GM13976 (cell line): ENCODE measurements around the gene TGM1.

Experiments
- DNase-seq: peaks from one replicate; pipeline ENCODE4 v3.0.0; 2012; ENCODE audit warnings: low spot score
- in situ Hi-C: fragments of 300-500 bp; cut with MboI; formaldehyde crosslinking; loops from one replicate; pipeline ENCODE4 v1.12.0; 2022; ENCODE audit warnings: low sequenced_read_pairs, mixed read lengths, inconsistent platforms; ENCODE audit not compliant: unreplicated experiment
- TF ChIP-seq, protein P1 (sequence below): IDR thresholded peaks from 2 replicates; pipeline ENCODE4 v1.5.1; 2012; ENCODE audit warnings: borderline replicate concordance, mild to moderate bottlenecking; ENCODE audit not compliant: insufficient read depth; ENCODE audit errors: extremely low read depth, missing control alignments, control extremely low read depth

The TGM1 gene

DNA sequence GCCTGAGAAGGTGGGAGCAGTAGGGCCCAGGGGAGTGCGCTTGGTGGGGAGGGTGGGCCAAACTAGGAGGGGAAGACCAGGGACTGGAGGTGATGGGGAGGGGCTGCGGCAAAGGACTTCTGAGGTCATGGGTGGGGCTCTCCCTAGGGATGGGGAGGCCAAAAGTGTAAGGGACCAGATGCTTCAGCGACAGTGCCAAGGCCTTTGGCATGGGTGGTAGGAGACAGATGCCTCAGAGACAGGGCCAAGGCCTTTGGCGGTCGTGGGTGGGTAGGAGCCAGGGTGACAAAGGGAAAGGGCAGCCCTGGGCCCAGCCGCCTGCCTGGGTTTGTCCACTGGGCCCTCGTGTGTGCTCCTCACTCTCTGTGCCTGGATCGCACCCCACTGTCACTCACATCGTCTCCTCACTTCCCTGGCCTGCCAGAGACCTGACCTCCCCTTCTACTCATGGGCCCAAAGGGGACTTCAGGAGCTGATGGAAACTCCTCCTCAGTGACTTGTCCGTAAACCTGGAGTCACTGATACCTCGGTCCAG lies 21.6 kb upstream of the TGM1 start:
- TF ChIP-seq, protein P1, sequence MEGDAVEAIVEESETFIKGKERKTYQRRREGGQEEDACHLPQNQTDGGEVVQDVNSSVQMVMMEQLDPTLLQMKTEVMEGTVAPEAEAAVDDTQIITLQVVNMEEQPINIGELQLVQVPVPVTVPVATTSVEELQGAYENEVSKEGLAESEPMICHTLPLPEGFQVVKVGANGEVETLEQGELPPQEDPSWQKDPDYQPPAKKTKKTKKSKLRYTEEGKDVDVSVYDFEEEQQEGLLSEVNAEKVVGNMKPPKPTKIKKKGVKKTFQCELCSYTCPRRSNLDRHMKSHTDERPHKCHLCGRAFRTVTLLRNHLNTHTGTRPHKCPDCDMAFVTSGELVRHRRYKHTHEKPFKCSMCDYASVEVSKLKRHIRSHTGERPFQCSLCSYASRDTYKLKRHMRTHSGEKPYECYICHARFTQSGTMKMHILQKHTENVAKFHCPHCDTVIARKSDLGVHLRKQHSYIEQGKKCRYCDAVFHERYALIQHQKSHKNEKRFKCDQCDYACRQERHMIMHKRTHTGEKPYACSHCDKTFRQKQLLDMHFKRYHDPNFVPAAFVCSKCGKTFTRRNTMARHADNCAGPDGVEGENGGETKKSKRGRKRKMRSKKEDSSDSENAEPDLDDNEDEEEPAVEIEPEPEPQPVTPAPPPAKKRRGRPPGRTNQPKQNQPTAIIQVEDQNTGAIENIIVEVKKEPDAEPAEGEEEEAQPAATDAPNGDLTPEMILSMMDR, result no peak
- DNase-seq, result no peak
- in situ Hi-C loops, result loop anchor here (5.0 kb wide), 1 partner anchor 37 kb away; no protein-coding TSS in a partner anchor

DNA sequence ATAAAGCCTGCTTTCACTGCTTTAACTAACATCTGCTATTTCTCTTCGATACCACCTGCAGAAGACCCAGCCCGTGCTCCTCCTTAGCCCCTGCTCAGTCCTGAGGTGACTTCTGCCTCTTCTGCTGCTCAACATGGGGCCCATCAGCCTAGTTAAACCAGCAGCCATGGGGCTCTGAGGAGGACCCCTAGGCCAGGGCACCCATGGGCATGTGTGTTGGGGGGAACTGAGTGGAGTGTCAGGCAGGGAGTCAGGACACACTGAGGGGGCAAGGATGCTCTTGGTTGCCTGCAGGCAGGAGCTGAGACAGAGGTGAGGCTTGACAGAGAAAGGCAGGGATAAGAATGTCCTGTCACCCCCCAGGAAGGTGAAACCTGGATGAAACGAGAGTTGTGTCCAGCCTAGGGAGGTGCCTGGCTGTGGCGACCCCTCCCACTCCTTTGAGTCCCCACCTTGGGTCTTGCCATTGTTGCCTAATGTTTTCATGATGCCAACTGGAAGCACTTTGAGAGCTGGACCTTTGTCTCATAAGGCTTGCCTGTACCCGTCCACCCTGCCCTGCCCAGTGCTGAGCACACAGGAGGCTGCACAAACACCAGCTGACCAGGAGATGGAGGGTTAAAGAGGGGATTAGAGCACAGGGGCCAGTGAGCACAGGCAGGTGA lies 21.0 kb upstream of the TGM1 start:
- TF ChIP-seq, protein P1, result no peak
- DNase-seq, result no peak
- in situ Hi-C loops, result no loop called here

DNA sequence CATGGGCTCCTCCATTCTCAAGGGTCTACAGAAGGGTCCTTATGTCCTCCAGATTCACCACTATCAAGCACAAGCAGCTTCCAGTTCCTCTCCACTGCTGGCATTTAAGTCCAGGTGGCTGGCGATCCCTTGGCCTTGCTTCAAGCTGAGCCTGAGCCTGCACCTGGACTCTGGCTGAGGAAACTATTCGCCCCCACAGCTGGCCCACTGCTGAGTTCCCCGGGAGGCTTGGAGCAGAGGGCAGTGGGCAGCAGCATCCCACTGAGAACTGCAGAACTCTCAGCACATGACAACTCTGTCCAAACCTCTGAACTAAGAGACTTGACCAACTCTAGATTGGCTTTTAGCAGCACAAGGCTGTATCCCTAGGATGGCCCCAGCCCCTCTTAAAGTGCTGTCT lies 19.8 kb upstream of the TGM1 start:
- in situ Hi-C loops, result no loop called here
- TF ChIP-seq, protein P1, result no peak
- no peak for DNase-seq

DNA sequence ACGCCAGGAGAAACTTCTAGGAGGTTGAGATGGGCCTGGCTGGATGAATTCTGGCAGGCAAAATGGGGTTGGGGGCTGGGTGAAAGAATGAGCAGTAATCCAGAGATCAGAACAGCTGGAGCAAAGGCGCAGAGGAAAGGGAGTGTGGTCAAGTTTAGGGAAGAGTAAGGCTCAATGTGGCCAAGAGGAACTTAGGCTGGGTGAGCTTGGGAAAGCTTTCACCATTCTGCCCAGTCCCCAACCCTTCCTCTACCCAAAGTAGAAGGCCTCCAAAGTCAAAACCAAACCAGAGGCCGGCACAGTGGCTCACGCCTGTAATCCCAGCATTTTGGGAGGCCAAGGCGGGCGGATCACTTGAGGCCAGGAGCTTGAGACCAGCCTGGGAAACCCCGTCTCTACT lies 18.7 kb upstream of the TGM1 start:
- no peak for DNase-seq
- in situ Hi-C loops, result no loop called here
- TF ChIP-seq, protein P1, result no peak

DNA sequence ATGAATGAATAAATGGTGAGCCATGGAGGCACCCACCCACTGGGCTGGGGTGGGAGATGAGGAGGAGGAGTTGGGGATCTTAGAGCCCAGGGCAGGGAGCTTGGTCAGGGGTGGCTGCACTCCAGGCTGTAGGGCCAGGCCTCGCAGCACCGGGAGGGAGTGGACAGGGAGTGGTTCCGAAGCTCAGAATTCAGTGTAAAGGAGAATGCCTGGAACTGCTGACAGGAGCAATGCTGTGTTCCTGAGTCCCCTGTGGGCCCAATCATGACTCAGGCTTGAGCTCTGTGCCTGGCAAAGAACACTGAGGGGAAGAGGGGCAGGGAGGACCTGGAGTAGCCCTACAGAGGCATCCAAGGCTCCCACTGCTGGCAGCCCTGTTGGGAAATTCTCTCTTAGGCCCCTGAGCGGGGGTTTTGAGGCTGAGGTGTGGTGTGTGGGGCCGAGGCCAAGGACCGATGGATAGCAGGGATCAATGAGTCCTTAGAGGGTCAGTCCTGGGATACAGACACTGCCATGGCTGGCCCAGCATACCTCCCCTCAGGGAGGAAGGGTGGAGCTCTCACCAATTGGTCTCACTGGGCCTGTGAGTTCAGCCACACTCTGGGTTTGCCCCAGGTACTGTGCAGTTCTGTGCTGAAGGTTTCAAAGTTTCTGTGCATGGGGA lies 18.0 kb upstream of the TGM1 start:
- in situ Hi-C loops, result no loop called here
- no peak for DNase-seq

DNA sequence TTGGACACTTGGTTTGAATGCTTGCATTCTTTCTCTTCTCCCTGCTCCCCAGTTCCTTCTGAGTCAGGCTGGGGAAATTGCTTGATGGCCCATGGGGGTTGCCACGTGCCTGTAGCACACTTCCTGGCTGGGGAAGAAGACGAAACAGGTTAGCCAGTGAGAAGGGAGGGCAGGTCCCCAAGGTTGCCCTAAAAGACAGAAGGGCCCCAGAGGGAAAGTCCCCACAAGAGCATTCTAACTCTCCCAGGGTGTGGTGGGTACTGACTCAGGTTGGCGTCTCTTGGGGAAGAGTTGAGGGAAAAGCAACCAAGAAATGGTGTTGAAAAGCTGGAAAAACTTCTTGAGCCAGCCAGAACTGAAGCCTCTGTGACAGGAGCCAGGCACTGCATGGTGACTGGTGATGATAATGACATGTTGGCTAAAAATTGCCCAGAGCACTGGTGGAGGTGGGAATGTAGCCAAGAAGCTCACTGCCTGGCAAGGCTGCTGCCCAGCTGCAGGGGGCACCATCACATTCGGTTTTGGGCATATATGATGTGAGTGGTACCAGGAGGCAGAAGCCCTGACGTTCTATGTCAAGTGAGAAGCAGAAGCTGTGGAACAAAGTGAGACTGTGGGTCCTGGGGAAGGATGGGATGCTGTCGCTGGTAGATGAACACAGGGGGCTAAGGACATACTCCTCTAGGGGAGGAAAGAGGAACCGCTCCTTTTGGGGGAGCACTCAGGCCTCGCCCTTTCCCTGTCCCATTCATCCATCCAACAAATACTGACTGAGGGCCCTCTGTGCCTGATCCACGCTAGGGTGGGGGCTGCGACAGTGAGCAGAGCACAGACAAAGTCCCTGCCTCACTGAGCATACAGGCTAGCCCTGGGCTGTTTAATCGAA lies 16.6 kb upstream of the TGM1 start:
- DNase-seq, result no peak
- in situ Hi-C loops, result no loop called here
- TF ChIP-seq, protein P1, result peak; percentile 29

More for the DNA sequence above, 18.0 kb upstream of the TGM1 start:
- TF ChIP-seq, protein P1, result no peak
